ENCODE measurements around the gene CAVIN1.

The CAVIN1 gene

GRCh38 chr17:42422958-42423712 lies at the start of gene CAVIN1 (continued):
- TF ChIP-seq, protein P1, sequence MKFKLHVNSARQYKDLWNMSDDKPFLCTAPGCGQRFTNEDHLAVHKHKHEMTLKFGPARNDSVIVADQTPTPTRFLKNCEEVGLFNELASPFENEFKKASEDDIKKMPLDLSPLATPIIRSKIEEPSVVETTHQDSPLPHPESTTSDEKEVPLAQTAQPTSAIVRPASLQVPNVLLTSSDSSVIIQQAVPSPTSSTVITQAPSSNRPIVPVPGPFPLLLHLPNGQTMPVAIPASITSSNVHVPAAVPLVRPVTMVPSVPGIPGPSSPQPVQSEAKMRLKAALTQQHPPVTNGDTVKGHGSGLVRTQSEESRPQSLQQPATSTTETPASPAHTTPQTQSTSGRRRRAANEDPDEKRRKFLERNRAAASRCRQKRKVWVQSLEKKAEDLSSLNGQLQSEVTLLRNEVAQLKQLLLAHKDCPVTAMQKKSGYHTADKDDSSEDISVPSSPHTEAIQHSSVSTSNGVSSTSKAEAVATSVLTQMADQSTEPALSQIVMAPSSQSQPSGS (tag by site-specific recombination; IDR thresholded peaks at IDR 0.05; ENCODE audit: low read depth): no peak
- TF ChIP-seq ZNF560 (tag by site-specific recombination; IDR thresholded peaks at IDR 0.05; ENCODE audit: borderline replicate concordance) (no peak), ZNF354C (tag by site-specific recombination; IDR thresholded peaks at IDR 0.05; ENCODE audit: borderline replicate concordance, low read depth) (no peak), ZSCAN16 (tag by site-specific recombination; IDR thresholded peaks at IDR 0.05) (no peak), OVOL3 (tag by site-specific recombination; IDR thresholded peaks at IDR 0.05) (0 out of 2 replicates have a peak, but pooled peaks have one; percentile 24), YY2 (tag by site-specific recombination; IDR thresholded peaks at IDR 0.05) (no peak), FEZF1 (tag by site-specific recombination; IDR thresholded peaks at IDR 0.05) (no peak), SP7 (tag by site-specific recombination; IDR thresholded peaks at IDR 0.05) (peak; percentile 80), KLF9 (tag by site-specific recombination; IDR thresholded peaks at IDR 0.05; ENCODE audit: low read depth) (peak; percentile 60; the same call in 1 of the 2 replicates), ZNF394 (tag by site-specific recombination; IDR thresholded peaks at IDR 0.05; ENCODE audit: borderline replicate concordance) (peak; percentile 92), YY1 (tag by site-specific recombination; IDR thresholded peaks at IDR 0.05) (0 out of 2 replicates have a peak, but pooled peaks have one; percentile 23), ZBTB8A (tag by site-specific recombination; IDR thresholded peaks at IDR 0.05) (peak; percentile 13; the same call in 1 of the 2 replicates), KLF16 (tag by site-specific recombination; IDR thresholded peaks at IDR 0.05) (peak; percentile 63), ZNF473 (tag by site-specific recombination; IDR thresholded peaks at IDR 0.05) (no peak), ZNF366 (tag by site-specific recombination; conservative IDR thresholded peaks at IDR 0.05) (peak; percentile 87), ZNF677 (tag by site-specific recombination; IDR thresholded peaks at IDR 0.05) (no peak), ZNF114 (tag by site-specific recombination; IDR thresholded peaks at IDR 0.05) (no peak), ZNF433 (tag by site-specific recombination; IDR thresholded peaks at IDR 0.05; ENCODE audit: low read depth) (no peak), ZNF558 (tag by site-specific recombination; IDR thresholded peaks at IDR 0.05) (no peak), GLI4 (tag by site-specific recombination; IDR thresholded peaks at IDR 0.05) (no peak), MZF1 (tag by site-specific recombination; IDR thresholded peaks at IDR 0.05; ENCODE audit: borderline replicate concordance) (peak; percentile 72; the same call in 1 of the 2 replicates), ZNF561 (tag by site-specific recombination; IDR thresholded peaks at IDR 0.05; ENCODE audit: borderline replicate concordance) (no peak), ZNF169 (tag by site-specific recombination; IDR thresholded peaks at IDR 0.05) (no peak), KLF7 (tag by site-specific recombination; IDR thresholded peaks at IDR 0.05; ENCODE audit: borderline replicate concordance) (peak; percentile 86), EGR2 (tag by site-specific recombination; IDR thresholded peaks at IDR 0.05; ENCODE audit: low read depth) (peak; percentile 6; the same call in 1 of the 2 replicates), ZNF660 (tag by site-specific recombination; IDR thresholded peaks at IDR 0.05) (0 out of 2 replicates have a peak, but pooled peaks have one; percentile 59)
- TF ChIP-seq, protein P2, sequence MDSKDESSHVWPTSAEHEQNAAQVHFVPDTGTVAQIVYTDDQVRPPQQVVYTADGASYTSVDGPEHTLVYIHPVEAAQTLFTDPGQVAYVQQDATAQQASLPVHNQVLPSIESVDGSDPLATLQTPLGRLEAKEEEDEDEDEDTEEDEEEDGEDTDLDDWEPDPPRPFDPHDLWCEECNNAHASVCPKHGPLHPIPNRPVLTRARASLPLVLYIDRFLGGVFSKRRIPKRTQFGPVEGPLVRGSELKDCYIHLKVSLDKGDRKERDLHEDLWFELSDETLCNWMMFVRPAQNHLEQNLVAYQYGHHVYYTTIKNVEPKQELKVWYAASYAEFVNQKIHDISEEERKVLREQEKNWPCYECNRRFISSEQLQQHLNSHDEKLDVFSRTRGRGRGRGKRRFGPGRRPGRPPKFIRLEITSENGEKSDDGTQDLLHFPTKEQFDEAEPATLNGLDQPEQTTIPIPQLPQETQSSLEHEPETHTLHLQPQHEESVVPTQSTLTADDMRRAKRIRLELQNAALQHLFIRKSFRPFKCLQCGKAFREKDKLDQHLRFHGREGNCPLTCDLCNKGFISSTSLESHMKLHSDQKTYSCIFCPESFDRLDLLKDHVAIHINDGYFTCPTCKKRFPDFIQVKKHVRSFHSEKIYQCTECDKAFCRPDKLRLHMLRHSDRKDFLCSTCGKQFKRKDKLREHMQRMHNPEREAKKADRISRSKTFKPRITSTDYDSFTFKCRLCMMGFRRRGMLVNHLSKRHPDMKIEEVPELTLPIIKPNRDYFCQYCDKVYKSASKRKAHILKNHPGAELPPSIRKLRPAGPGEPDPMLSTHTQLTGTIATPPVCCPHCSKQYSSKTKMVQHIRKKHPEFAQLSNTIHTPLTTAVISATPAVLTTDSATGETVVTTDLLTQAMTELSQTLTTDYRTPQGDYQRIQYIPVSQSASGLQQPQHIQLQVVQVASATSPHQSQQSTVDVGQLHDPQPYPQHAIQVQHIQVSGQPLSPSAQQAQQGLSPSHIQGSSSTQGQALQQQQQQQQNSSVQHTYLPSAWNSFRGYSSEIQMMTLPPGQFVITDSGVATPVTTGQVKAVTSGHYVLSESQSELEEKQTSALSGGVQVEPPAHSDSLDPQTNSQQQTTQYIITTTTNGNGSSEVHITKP (tag by site-specific recombination; IDR thresholded peaks at IDR 0.05): peak; percentile 93
- TF ChIP-seq, protein P3, sequence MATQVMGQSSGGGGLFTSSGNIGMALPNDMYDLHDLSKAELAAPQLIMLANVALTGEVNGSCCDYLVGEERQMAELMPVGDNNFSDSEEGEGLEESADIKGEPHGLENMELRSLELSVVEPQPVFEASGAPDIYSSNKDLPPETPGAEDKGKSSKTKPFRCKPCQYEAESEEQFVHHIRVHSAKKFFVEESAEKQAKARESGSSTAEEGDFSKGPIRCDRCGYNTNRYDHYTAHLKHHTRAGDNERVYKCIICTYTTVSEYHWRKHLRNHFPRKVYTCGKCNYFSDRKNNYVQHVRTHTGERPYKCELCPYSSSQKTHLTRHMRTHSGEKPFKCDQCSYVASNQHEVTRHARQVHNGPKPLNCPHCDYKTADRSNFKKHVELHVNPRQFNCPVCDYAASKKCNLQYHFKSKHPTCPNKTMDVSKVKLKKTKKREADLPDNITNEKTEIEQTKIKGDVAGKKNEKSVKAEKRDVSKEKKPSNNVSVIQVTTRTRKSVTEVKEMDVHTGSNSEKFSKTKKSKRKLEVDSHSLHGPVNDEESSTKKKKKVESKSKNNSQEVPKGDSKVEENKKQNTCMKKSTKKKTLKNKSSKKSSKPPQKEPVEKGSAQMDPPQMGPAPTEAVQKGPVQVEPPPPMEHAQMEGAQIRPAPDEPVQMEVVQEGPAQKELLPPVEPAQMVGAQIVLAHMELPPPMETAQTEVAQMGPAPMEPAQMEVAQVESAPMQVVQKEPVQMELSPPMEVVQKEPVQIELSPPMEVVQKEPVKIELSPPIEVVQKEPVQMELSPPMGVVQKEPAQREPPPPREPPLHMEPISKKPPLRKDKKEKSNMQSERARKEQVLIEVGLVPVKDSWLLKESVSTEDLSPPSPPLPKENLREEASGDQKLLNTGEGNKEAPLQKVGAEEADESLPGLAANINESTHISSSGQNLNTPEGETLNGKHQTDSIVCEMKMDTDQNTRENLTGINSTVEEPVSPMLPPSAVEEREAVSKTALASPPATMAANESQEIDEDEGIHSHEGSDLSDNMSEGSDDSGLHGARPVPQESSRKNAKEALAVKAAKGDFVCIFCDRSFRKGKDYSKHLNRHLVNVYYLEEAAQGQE (tag by site-specific recombination; IDR thresholded peaks at IDR 0.05): peak; percentile 82
- TF ChIP-seq, protein P4, sequence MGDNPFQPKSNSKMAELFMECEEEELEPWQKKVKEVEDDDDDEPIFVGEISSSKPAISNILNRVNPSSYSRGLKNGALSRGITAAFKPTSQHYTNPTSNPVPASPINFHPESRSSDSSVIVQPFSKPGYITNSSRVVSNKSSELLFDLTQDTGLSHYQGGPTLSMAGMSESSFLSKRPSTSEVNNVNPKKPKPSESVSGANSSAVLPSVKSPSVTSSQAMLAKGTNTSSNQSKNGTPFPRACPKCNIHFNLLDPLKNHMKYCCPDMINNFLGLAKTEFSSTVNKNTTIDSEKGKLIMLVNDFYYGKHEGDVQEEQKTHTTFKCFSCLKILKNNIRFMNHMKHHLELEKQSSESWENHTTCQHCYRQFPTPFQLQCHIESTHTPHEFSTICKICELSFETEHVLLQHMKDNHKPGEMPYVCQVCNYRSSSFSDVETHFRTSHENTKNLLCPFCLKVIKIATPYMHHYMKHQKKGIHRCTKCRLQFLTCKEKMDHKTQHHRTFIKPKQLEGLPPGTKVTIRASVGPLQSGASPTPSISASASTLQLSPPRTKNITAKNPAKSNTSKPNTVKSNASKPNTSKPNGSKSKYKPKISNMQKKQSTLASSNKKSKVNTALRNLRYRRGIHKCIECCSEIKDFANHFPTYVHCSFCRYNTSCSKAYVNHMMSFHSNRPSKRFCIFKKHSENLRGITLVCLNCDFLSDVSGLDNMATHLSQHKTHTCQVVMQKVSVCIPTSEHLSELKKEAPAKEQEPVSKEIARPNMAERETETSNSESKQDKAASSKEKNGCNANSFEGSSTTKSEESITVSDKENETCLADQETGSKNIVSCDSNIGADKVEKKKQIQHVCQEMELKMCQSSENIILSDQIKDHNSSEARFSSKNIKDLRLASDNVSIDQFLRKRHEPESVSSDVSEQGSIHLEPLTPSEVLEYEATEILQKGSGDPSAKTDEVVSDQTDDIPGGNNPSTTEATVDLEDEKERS (tag by site-specific recombination; IDR thresholded peaks at IDR 0.05): no peak

Measured in HEK293 (cell line).